Stimulated activated naive CD8-positive, alpha-beta T cell treated with anti-CD3 and anti-CD28 coated beads, Interleukin-15, amount 100 ng/mL, for 72 hours (primary cell): ENCODE data around the gene ZFHX3.

ENCODE experiments used
- ATAC-seq: fragments of 150-1000 bp; cut with Tn5 transposase; 2 replicates; pipeline ENCODE4 v1.10.0; 2021; ENCODE audit warnings: mild to moderate bottlenecking, moderate library complexity
- DNase-seq, 2 donors: peaks; one replicate each; pipeline ENCODE4 v3.0.0; 2021 to 2022
- H3K27ac Mint-ChIP-seq, 2 donors: one replicate each; pipeline ENCODE4 v1.8.0; 2022; ENCODE audit warnings: mild to moderate bottlenecking in 2 of 2, mixed read lengths in 2 of 2, moderate library complexity in 2 of 2
- H3K27me3 Mint-ChIP-seq: one replicate; pipeline ENCODE4 v1.8.0; 2022; ENCODE audit warnings: mixed read lengths
- H3K4me1 Mint-ChIP-seq: one replicate; pipeline ENCODE4 v1.8.0; 2022; ENCODE audit warnings: mild to moderate bottlenecking, mixed read lengths
- H3K4me3 Mint-ChIP-seq, 2 donors: one replicate each; pipeline ENCODE4 v1.8.0; 2022; ENCODE audit warnings: mild to moderate bottlenecking in 2 of 2, mixed read lengths in 2 of 2, moderate library complexity in 1 of 2
- H3K9me3 Mint-ChIP-seq, 2 donors: one replicate each; pipeline ENCODE4 v1.8.0; 2022; ENCODE audit warnings: mixed read lengths in 2 of 2

Gene ZFHX3

GRCh38 chr16:72957303-72958277 lies 90.3 kb downstream of the ZFHX3 start:
- DNase-seq = no peak
- no peaks in the 10 kb centered on the region for H3K27me3 Mint-ChIP-seq
- no peaks in the 10 kb centered on the region for H3K4me1 Mint-ChIP-seq
- H3K9me3 Mint-ChIP-seq = peaks cover 0 to 11% of the 10 kb centered on the region in 2 donors
- H3K27ac Mint-ChIP-seq = no peak overlapping the region
- no peak overlapping the region for H3K4me3 Mint-ChIP-seq
- no peak for ATAC-seq

GRCh38 chr16:72956124-72957064 lies 91.5 kb downstream of the ZFHX3 start:
- peaks cover 0 to 11% of the 10 kb centered on the region in 2 donors for H3K9me3 Mint-ChIP-seq
- H3K4me3 Mint-ChIP-seq = no peak overlapping the region
- H3K4me1 Mint-ChIP-seq = no peaks in the 10 kb centered on the region
- ATAC-seq = no peak
- H3K27ac Mint-ChIP-seq = no peak overlapping the region
- DNase-seq = no peak
- no peaks in the 10 kb centered on the region for H3K27me3 Mint-ChIP-seq

GRCh38 chr16:72952811-72953271 lies 95.1 kb downstream of the ZFHX3 start:
- no peak for ATAC-seq
- no peaks in the 10 kb centered on the region for H3K27me3 Mint-ChIP-seq
- no peak overlapping the region for H3K4me3 Mint-ChIP-seq
- DNase-seq = no peak
- H3K9me3 Mint-ChIP-seq = peaks cover 0 to 10% of the 10 kb centered on the region in 2 donors
- peak overlapping the region in 1 of 2 donors; percentile 78 for H3K27ac Mint-ChIP-seq
- H3K4me1 Mint-ChIP-seq = no peaks in the 10 kb centered on the region

GRCh38 chr16:72952404-72952803 lies 95.5 kb downstream of the ZFHX3 start:
- Mint-ChIP-seq H3K9me3 (peaks cover 0 to 10% of the 10 kb centered on the region in 2 donors), H3K4me1 (no peaks in the 10 kb centered on the region), H3K27me3 (no peaks in the 10 kb centered on the region), H3K27ac (peak overlapping the region in 1 of 2 donors; percentile 23), H3K4me3 (no peak overlapping the region)
- ATAC-seq (no peak), DNase-seq (no peak)

GRCh38 chr16:72951916-72952315 lies 96.0 kb downstream of the ZFHX3 start:
- H3K27ac Mint-ChIP-seq = peak overlapping the region in 1 of 2 donors; percentile 80
- no peak for DNase-seq
- no peaks in the 10 kb centered on the region for H3K4me1 Mint-ChIP-seq
- peaks cover 0 to 10% of the 10 kb centered on the region in 2 donors for H3K9me3 Mint-ChIP-seq
- no peak for ATAC-seq
- no peak overlapping the region for H3K4me3 Mint-ChIP-seq
- no peaks in the 10 kb centered on the region for H3K27me3 Mint-ChIP-seq

- ATAC-seq (no peak), DNase-seq (no peak)
- Mint-ChIP-seq H3K27ac (peak overlapping the region in 1 of 2 donors; percentile 50), H3K4me3 (no peak overlapping the region), H3K9me3 (peaks cover 0 to 10% of the 10 kb centered on the region in 2 donors), H3K4me1 (no peaks in the 10 kb centered on the region), H3K27me3 (no peaks in the 10 kb centered on the region)
Measured at GRCh38 chr16:72950669-72951068, 97.3 kb downstream of the ZFHX3 start.

GRCh38 chr16:72948238-72948829 lies 99.6 kb downstream of the ZFHX3 start:
- peaks cover 0 to 10% of the 10 kb centered on the region in 2 donors for H3K9me3 Mint-ChIP-seq
- DNase-seq = no peak
- ATAC-seq = no peak
- H3K4me3 Mint-ChIP-seq = no peak overlapping the region
- H3K27ac Mint-ChIP-seq = peak overlapping the region in 1 of 2 donors; percentile 19
- H3K27me3 Mint-ChIP-seq = no peaks in the 10 kb centered on the region
- H3K4me1 Mint-ChIP-seq = no peaks in the 10 kb centered on the region

- H3K4me3 Mint-ChIP-seq = no peak overlapping the region
- no peaks in the 10 kb centered on the region for H3K27me3 Mint-ChIP-seq
- no peaks in the 10 kb centered on the region for H3K4me1 Mint-ChIP-seq
- DNase-seq (no peak), ATAC-seq (no peak)
- H3K27ac Mint-ChIP-seq = no peak overlapping the region
- peaks cover 0 to 10% of the 10 kb centered on the region in 2 donors for H3K9me3 Mint-ChIP-seq
Measured at GRCh38 chr16:72947379-72948237, 100.3 kb downstream of the ZFHX3 start.

- ATAC-seq (no peak), DNase-seq (no peak)
- H3K9me3 Mint-ChIP-seq = peaks cover 0 to 10% of the 10 kb centered on the region in 2 donors
- H3K4me1 Mint-ChIP-seq = no peaks in the 10 kb centered on the region
- no peak overlapping the region for H3K4me3 Mint-ChIP-seq
- H3K27me3 Mint-ChIP-seq = no peaks in the 10 kb centered on the region
- no peak overlapping the region for H3K27ac Mint-ChIP-seq
Measured at GRCh38 chr16:72946474-72947194, 101.3 kb downstream of the ZFHX3 start.

GRCh38 chr16:72946063-72946462 lies 101.9 kb downstream of the ZFHX3 start:
- no peak for ATAC-seq
- H3K27ac Mint-ChIP-seq = no peak overlapping the region
- no peaks in the 10 kb centered on the region for H3K27me3 Mint-ChIP-seq
- H3K4me3 Mint-ChIP-seq = no peak overlapping the region
- no peak for DNase-seq
- H3K4me1 Mint-ChIP-seq = no peaks in the 10 kb centered on the region
- H3K9me3 Mint-ChIP-seq = peaks cover 0 to 10% of the 10 kb centered on the region in 2 donors

GRCh38 chr16:72945611-72946010 lies 102.3 kb downstream of the ZFHX3 start:
- no peak overlapping the region for H3K27ac Mint-ChIP-seq

GRCh38 chr16:72944757-72945485 lies 103.0 kb downstream of the ZFHX3 start:
- Mint-ChIP-seq H3K4me3 (no peak overlapping the region), H3K4me1 (no peaks in the 10 kb centered on the region), H3K27me3 (no peaks in the 10 kb centered on the region), H3K27ac (no peak overlapping the region), H3K9me3 (peaks cover 0 to 3% of the 10 kb centered on the region in 2 donors)
- ATAC-seq (no peak), DNase-seq (no peak)

More at GRCh38 chr16:72945611-72946010, 102.3 kb downstream of the ZFHX3 start:
- ATAC-seq (no peak), DNase-seq (no peak)
- H3K9me3 Mint-ChIP-seq = peaks cover 0 to 10% of the 10 kb centered on the region in 2 donors
- H3K4me3 Mint-ChIP-seq = no peak overlapping the region
- no peaks in the 10 kb centered on the region for H3K27me3 Mint-ChIP-seq
- H3K4me1 Mint-ChIP-seq = no peaks in the 10 kb centered on the region

GRCh38 chr16:72942021-72942420 lies 105.9 kb downstream of the ZFHX3 start:
- ATAC-seq (no peak), DNase-seq (no peak)
- no peaks in the 10 kb centered on the region for H3K27me3 Mint-ChIP-seq
- no peak overlapping the region for H3K4me3 Mint-ChIP-seq
- no peaks in the 10 kb centered on the region for H3K9me3 Mint-ChIP-seq
- no peaks in the 10 kb centered on the region for H3K4me1 Mint-ChIP-seq
- no peak overlapping the region for H3K27ac Mint-ChIP-seq
